Hepatocyte (in vitro differentiated cells): ENCODE measurements around the gene ARHGAP28. TPM values are rescaled to one million over a fixed set of nuclear protein-coding genes. Genes with fewer than 3 reads are reported as not detected.

Source experiments
- DNase-seq: peaks from one replicate; pipeline ENCODE4 v3.0.0-alpha.2; 2016; ENCODE audit warnings: low spot score
- H2AFZ ChIP-seq: fragments of 200-600 bp; sonication (generic); 2 replicates; pipeline ENCODE4 v1.6.0; 2016; ENCODE audit warnings: antibody characterized with exemption, mild to moderate bottlenecking
- H3K27ac ChIP-seq: fragments of 200-600 bp; sonication (generic); 2 replicates; pipeline ENCODE4 v1.5.1; 2016; ENCODE audit warnings: mild to moderate bottlenecking
- H3K27me3 ChIP-seq: fragments of 200-600 bp; sonication (generic); 2 replicates; pipeline ENCODE4 v1.6.1; 2016
- H3K36me3 ChIP-seq: fragments of 200-600 bp; sonication (generic); replicated peaks from 2 replicates; pipeline ENCODE4 v1.5.1; 2016; ENCODE audit warnings: low read depth; ENCODE audit not compliant: insufficient read depth
- H3K4me1 ChIP-seq: fragments of 200-600 bp; sonication (generic); 2 replicates; pipeline ENCODE4 v1.5.1; 2016; ENCODE audit warnings: mild to moderate bottlenecking, moderate library complexity; ENCODE audit not compliant: insufficient read depth
- H3K4me2 ChIP-seq: fragments of 200-600 bp; sonication (generic); 2 replicates; pipeline ENCODE4 v1.6.0; 2016
- H3K4me3 ChIP-seq: fragments of 200-600 bp; sonication (generic); 2 replicates; pipeline ENCODE4 v1.5.1; 2016; ENCODE audit warnings: mild to moderate bottlenecking
- H3K79me2 ChIP-seq: fragments of 200-600 bp; sonication (generic); 2 replicates; pipeline ENCODE4 v1.6.0; 2017; ENCODE audit warnings: mild to moderate bottlenecking
- H3K9me2 ChIP-seq: fragments of 200-600 bp; sonication (generic); replicated peaks from 2 replicates; pipeline ENCODE4 v1.6.0; 2017; ENCODE audit warnings: mild to moderate bottlenecking; ENCODE audit not compliant: insufficient read depth
- H3K9me3 ChIP-seq: fragments of 200-600 bp; sonication (generic); 2 replicates; pipeline ENCODE4 v1.5.1; 2016; ENCODE audit warnings: low read depth, mild to moderate bottlenecking
- H4K20me1 ChIP-seq: fragments of 200-600 bp; sonication (generic); 2 replicates; pipeline ENCODE4 v1.6.0; 2016; ENCODE audit warnings: mild to moderate bottlenecking; ENCODE audit not compliant: insufficient read depth, poor library complexity, severe bottlenecking
- EZH2 ChIP-seq: fragments of 200-600 bp; sonication (generic); IDR thresholded peaks from 2 replicates; pipeline ENCODE4 v1.6.1; 2016; ENCODE audit warnings: antibody characterized with exemption, mild to moderate bottlenecking, borderline replicate concordance
- EZH2phosphoT487 ChIP-seq: fragments of 200-600 bp; sonication (generic); IDR thresholded peaks from one replicate; pipeline ENCODE4 v1.6.1; 2018; ENCODE audit warnings: antibody characterized with exemption, mild to moderate bottlenecking, low read depth, moderate library complexity; ENCODE audit not compliant: unreplicated experiment, severe bottlenecking
- WGBS: methylation state at CpG from one replicate; pipeline ENCODE4 v1.1.6; 2016; ENCODE audit warnings: low lambda C conversion rate; ENCODE audit errors: missing lambda C conversion rate; 5-methylcytosine and 5-hydroxymethylcytosine counted together
- polyA plus RNA-seq: library from polyadenylated mRNA; unstranded; fragments of >200 nt; fragmentation: Nextera tagmentation; extraction: Ambion mirVana; gene quantifications from 2 replicates; pipeline ENCODE4 v1.2.1, GENCODE V29; 2016
- total RNA-seq: library from RNA; depleted of rRNA; stranded (reverse); fragments of >200 nt; gene quantifications from 2 replicates; pipeline ENCODE4 v1.2.3, GENCODE V29; 2014
- TF ChIP-seq, protein P1 (sequence below): fragments of 200-600 bp; sonication (generic); IDR thresholded peaks from 2 replicates; pipeline ENCODE4 v1.5.1; 2016; ENCODE audit warnings: antibody characterized with exemption, mild to moderate bottlenecking; ENCODE audit not compliant: poor library complexity

Gene ARHGAP28
- total and polyA plus RNA-seq, 2 experiments from 2014 or later: 23.5 to 60.7 TPM

DNA sequence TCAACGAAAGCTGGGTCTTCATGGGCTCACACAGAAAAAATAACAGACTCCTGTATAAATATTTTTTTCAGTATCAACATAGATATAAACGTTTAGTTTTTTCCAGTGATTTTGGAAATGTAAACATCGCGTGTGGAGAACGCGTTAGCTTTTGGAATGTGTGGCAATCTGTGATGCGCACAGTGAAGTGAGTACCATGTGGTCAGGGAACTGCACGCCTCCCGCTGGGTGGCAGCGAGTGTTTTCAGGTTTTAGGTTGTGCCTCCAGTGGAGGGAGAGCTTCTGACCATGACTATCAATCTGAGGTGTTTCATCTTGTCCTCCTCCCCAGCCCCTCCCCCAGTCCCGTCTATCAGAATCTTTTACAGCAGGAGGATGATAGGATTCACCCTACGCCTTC is 127.8 kb downstream of the ARHGAP28 start:
- H3K4me2 ChIP-seq: no peak overlapping the region
- H3K9me3 ChIP-seq: no peaks in the 10 kb centered on the region
- no peak for DNase-seq
- H3K79me2 ChIP-seq: peaks cover 3% of the 10 kb centered on the region
- no peaks in the 10 kb centered on the region for H3K9me2 ChIP-seq
- no peaks in the 10 kb centered on the region for H3K4me1 ChIP-seq
- TF ChIP-seq, protein P1, sequence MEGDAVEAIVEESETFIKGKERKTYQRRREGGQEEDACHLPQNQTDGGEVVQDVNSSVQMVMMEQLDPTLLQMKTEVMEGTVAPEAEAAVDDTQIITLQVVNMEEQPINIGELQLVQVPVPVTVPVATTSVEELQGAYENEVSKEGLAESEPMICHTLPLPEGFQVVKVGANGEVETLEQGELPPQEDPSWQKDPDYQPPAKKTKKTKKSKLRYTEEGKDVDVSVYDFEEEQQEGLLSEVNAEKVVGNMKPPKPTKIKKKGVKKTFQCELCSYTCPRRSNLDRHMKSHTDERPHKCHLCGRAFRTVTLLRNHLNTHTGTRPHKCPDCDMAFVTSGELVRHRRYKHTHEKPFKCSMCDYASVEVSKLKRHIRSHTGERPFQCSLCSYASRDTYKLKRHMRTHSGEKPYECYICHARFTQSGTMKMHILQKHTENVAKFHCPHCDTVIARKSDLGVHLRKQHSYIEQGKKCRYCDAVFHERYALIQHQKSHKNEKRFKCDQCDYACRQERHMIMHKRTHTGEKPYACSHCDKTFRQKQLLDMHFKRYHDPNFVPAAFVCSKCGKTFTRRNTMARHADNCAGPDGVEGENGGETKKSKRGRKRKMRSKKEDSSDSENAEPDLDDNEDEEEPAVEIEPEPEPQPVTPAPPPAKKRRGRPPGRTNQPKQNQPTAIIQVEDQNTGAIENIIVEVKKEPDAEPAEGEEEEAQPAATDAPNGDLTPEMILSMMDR: no peak
- TF ChIP-seq EZH2phosphoT487: no peak
- TF ChIP-seq EZH2: no peak
- H2AFZ ChIP-seq: no peak overlapping the region
- 71% methylated on average over 12 of the region's 12 CpGs for WGBS
- H3K4me3 ChIP-seq: no peak overlapping the region
- no peaks in the 10 kb centered on the region for H3K36me3 ChIP-seq
- H3K27me3 ChIP-seq: no peaks in the 10 kb centered on the region
- no peak overlapping the region for H3K27ac ChIP-seq
- no peaks in the 10 kb centered on the region for H4K20me1 ChIP-seq

DNA sequence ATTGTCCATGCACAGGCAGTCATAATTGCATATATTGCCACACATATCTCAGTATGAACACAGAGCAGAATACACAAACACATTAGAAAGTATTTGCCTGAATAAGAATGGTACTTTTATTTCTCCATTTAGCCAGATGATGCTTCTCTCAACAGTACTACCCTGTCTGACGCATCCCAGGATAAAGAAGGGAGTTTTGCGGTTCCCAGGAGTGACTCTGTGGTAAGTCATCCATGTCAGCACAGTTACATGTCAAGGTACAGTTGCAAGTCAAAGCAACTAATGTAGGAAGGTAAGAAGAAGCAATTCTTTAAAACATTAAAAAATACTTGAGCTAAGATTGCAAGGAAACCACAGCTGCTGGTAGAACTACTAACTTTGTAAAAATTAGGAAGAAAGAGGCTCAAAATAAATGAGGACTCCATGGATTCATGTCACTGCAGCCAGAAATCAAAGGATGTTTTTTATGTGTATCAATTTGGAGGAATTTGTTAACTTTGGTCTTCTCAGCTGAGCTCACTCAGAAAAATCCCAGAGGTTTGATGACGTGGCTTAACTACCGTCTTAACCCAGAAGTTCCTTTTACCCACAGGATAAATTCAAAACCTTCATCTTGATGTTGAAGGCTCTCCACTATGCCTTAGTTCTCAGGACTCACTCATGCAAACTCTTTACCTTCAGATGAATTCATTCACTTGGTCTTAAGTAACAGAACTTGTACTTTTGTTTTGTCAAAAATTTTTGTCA is 130.3 kb downstream of the ARHGAP28 start:
- no peaks in the 10 kb centered on the region for H3K9me3 ChIP-seq

DNA sequence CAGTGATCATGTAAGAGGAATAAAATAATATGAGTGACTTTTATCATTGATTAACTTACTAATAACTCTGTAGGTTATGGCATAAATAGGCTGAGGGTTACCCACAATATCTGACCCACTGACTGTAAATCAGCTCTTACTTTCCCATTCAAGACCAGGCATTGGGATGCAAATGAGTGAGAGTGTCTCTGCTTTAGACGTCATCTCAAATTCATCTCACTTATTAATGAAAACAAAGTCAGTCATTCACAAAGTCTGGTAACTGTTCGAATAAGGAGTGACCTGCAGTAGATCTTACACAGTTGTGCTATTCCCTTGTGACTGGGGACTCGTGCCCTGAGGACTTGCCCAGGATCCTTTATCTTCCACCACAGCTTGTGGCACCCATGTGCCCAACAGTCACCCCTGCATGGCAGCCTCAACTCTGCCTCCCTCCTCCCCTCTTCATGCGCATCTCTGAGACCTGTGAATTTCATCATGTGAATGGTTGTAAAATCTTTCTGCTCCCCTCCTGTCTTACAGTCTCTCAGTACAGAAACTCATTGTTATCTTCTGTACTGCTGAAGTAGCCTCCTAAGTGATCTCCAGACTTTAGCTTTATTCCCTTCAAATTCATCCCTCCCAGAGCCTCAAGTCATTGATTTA is 131.4 kb downstream of the ARHGAP28 start:
- no peak for DNase-seq
- WGBS: 86% methylated on average over 4 of the region's 4 CpGs
- Histone ChIP-seq H3K27ac (no peak overlapping the region), H3K4me1 (no peaks in the 10 kb centered on the region), H3K36me3 (no peaks in the 10 kb centered on the region), H3K27me3 (no peaks in the 10 kb centered on the region), H2AFZ (no peak overlapping the region), H3K9me2 (no peaks in the 10 kb centered on the region), H3K4me3 (no peak overlapping the region), H4K20me1 (no peaks in the 10 kb centered on the region), H3K9me3 (no peaks in the 10 kb centered on the region), H3K4me2 (no peak overlapping the region), H3K79me2 (peaks cover 3% of the 10 kb centered on the region)
- no peak for TF ChIP-seq EZH2phosphoT487
- TF ChIP-seq, protein P1: no peak
- TF ChIP-seq EZH2: no peak

More for the DNA sequence above, 130.3 kb downstream of the ARHGAP28 start:
- H3K4me3 ChIP-seq: no peak overlapping the region
- TF ChIP-seq EZH2: no peak
- no peak for TF ChIP-seq EZH2phosphoT487
- TF ChIP-seq, protein P1: no peak
- H3K4me2 ChIP-seq: no peak overlapping the region
- no peaks in the 10 kb centered on the region for H3K9me2 ChIP-seq
- no peak overlapping the region for H3K27ac ChIP-seq
- H3K79me2 ChIP-seq: peaks cover 3% of the 10 kb centered on the region
- no peaks in the 10 kb centered on the region for H4K20me1 ChIP-seq
- H3K4me1 ChIP-seq: no peaks in the 10 kb centered on the region
- no peaks in the 10 kb centered on the region for H3K36me3 ChIP-seq
- DNase-seq: no peak
- 80% methylated on average over 4 of the region's 4 CpGs for WGBS
- no peak overlapping the region for H2AFZ ChIP-seq
- H3K27me3 ChIP-seq: no peaks in the 10 kb centered on the region
